OCI-LY3 (cell line): ENCODE data around the gene FLRT3.

Experiments
- CTCF ChIP-seq: fragments of 200-600, 300-600 bp; sonication (generic); IDR thresholded peaks from 2 replicates; pipeline ENCODE4 v1.5.1; 2014; ENCODE audit warnings: antibody characterized with exemption, low read length, low read depth
- EZH2phosphoT487 ChIP-seq: fragments of 200-600 bp; shearing (Covaris generic); IDR thresholded peaks from 2 replicates; pipeline ENCODE4 v1.6.1; 2018; ENCODE audit warnings: antibody characterized with exemption, mixed run types, low read depth

- TF ChIP-seq CTCF (no peak), EZH2phosphoT487 (no peak)
Observed at GRCh38 chr20:14374196-14374595, 36.8 kb upstream of the FLRT3 start.
